MV-4-11 (cell line): ENCODE data around the gene PIP4K2A.

Experiments
- DNase-seq: peaks from one replicate; lab custom pipeline; 2025; lab: John Stamatoyannopoulos, UW

The PIP4K2A gene

DNA sequence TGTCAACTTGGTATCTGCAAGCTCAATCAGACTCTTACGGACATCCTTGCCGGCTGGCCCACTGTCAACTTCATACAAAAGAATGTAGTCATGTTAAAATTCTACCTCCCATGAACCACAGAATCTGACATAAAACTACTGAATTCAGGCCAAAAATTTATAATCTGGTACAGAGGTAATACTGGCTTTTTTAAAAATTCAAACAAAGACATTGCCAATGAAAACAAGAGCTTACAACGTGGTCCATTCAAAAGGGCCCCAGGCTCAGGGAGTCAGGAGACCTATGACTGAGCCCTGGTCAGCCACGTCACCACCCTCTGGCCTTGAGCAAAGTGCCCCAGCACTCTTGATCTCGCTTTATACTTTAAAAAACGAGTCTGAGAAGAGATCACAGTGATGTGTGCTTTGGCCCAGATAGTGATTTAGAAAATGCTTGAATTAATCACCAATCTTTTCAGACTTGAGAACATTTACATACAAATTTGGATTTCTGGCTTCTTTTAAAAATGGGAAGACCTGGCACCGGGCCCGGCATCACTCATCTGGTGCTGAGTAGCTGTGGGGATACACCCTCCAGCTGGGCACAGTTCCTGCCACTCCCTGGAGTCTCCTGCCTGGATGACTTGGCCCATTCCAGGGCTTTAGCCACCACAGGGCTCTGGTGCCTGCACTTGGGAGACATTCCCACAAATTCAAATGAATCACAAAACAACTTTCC, 94.1 kb downstream of the PIP4K2A start:
- DNase-seq, result no peak

DNA sequence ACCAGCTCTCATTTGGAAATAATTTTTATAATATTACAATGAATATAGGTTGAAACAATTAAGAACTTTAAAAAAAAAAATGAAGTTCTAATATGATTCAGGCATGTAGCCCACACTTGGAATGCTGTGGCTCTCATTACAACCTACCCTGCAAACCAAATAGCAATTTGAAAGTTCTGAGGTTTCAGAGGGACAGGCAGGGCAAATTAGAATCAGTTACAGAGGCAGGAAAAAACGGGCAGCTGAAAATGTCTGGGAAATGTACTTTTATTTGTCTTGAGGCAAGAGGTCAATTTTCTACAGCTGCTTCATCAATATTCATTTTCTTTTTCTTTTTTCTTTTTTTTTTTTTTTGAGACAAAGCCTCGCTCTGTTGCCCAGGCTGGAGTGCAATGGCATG, 95.3 kb downstream of the PIP4K2A start:
- DNase-seq, result no peak

DNA sequence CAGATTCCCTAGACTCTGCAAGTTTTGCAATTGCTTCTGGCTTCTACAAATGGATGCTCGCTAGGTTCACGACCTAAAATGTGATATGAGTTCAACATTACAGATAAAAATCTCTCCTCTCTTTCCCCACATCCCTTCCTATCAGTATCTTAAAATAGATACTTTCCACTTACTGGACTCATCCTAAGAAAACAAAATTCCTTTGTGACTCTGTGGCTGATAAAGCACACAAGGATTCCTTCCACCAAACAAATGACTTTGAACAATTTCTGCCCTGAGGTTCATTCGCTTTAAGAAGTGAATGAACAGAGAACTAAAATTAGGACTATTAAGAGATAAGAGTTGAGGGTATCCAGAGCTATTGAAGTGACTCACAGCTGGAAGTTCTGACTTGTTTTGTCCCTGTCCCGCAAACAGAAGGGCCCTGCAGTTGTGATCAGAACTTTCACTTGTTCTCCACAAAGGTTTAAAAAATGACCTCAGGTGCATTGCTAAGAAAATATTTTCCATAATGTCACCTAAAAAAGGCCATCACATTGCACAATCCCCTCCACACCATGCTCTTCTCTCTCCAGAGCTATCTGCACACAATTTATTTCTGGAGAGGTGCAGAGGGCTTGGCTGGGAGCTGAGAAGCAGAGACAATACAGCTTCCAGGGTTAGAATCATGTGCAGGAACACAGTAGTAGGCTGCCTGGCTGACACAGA, 96.1 kb downstream of the PIP4K2A start:
- no peak for DNase-seq

DNA sequence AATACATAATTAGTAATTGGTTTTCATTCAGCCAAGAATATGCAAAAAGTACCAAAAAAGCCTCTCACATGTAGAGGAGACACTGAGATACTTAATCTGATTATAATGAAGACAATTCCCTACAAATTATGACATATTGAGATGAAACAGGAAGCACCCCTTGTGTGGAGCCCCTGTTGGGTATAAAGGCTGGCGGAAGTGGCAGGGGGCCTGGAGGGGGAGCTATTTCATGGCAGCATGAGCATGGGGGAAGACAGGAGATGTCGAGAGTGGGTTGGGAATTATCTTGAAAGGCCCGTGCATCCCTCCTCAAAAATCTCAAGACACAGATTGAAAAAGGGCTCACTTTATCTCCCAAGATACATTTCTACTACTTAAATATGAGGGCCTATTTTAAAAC, 96.9 kb downstream of the PIP4K2A start:
- DNase-seq, result no peak

DNA sequence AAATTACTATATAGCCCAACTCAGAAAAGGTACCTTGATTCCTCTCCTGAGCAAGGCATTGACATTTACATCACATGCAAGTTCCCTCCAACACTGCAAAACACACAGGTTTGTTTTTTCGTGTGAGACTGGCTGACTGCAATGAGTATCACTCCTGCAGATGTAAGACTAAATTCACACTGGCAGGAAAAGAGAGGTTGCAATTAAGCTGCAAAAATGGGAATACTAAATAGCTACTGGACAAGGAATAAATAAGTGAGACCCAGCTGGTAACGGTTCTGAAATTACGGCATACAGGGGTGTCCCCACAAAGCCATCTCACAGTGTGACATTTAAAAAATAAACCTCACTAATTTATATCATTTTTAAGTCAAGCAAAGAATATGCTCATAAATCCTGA, 97.3 kb downstream of the PIP4K2A start:
- DNase-seq, result no peak

DNA sequence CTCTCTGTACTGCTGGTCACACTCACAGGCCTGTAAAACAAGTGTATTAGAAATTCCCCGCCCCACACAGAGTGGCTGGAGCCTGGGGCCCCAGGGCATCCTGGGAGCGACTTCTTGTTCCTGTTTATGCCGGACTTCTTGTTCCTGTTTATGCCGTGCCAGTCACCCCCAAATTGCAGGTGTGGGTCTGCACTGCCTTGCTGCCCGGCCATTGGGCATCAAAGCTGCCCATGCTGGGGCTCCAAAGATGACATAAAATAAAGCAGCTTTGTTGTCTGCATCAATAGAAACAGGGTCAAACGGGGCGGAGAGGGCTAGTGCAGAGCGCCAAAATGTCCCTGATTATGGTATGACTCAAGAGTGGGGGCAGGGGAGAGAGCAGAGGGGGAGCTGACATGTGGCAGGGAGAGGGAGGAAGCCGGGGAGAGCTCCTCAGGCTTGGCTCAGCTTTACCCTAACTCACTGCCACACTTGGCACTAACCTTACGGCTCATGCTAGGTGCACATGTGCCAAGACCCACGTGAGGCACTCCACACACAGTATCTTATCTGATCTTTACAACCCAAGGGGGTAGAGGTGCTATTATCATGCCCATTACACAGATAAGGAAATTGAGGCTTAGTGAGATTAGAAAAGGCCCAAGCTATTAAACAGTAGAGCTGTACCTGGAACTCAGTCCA, 98.4 kb downstream of the PIP4K2A start:
- peak; percentile 77 for DNase-seq

DNA sequence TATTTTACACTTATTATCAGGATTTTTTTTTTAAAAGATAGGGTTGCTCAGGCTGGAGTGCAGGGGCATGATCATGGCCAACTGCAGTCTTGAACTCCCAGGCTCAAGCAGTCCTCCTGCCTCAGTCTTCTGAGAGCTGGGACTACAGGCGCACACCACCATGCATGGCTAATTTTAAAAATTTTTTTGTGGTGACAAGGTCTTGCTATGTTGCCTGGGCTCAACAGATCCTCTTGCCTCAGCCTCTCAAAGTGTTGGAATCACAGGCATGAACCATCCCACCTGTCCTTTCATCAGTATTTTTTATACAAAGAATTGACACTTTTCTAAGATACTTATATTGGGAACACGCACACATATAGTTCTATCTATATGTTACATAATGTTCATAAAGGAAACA, 99.3 kb downstream of the PIP4K2A start:
- no peak for DNase-seq

DNA sequence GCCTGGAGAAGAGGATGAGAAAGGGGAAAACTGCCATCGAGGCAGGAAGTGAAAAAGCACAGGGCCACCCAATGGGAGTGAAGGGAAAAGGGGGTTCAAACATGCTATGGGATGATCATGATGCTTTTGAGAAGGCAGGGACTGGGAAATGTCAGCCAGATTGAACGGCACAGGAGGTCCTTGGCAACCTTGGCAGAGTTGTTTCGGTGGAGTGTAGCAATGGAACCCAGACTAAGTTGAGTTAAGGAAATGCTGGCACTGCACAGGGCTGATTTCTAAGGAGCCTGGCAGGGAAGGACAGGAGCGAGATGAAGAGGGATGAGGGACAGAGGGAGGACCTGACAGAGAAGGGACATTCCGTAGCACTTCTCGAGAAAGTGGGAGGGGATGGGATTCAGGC, 101.4 kb downstream of the PIP4K2A start:
- no peak for DNase-seq

DNA sequence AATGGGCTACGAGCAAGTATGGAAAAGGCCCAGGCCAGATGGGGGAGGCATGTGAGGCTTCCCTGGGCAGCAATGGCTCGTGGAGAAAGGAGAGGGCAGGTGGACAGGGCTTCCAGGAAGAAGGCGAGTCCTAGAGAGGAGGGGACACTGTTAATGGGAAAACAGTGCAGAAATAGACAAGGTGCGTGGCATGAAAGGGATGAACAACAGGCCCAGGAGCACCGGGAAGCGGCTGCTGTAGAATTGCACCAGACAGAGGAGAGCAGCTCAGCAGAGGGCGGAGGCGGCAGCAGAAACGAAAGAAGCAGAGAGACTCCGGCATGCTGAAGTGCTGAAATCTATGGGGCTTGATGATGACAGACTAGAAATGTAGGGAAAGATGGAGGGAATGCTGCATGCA, 102.1 kb downstream of the PIP4K2A start:
- DNase-seq, result no peak

DNA sequence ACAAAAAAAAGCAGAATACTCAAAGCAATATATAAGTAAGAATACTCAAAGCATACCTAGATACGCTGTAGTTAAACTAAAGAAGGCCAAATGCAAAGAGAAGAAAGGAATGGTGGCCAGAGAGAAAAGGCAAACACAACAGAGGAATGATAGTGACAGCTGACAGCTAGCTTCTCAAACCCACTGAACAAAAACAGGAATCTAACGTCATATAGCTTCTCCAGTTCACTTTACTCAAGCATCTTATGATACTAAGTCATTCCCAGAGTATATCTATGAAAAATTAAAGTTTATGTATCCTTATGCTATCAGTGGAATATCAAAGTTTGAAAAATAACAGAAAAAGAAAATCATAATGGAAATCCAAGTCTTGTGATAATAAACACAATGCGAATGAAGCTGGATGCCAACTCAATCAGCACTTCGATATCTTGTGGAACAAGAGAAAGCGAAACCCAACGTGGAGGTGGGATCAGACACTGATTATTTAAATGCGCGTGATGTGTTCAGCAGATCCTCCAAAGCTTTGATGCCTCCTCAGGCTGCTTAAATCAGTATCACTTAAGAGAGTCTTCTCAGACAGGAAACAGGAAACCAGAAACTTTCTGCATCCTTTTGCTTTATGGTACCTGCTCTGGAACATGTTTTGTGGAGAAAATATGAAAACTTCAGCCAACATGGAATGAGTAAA, 102.8 kb downstream of the PIP4K2A start:
- DNase-seq, result no peak

DNA sequence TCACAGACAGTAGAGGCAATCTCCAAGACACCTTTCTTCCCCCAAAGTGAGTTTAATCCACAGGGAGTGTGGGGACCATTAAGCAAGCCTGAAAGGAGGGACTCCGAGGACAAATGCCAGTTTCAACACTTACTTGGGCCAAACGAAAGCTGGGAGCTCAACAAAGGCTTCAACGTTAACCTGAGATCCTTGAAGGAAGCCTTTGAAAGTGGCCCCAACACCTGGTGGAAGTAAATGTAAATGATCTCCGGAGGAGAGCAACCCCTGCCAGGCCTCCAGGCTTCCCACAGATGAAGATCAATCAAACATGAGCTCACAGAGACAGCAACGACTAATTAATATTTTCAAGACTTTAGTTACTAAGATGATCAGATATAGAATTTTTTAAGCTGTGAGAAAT, 103.8 kb downstream of the PIP4K2A start:
- DNase-seq, result no peak

DNA sequence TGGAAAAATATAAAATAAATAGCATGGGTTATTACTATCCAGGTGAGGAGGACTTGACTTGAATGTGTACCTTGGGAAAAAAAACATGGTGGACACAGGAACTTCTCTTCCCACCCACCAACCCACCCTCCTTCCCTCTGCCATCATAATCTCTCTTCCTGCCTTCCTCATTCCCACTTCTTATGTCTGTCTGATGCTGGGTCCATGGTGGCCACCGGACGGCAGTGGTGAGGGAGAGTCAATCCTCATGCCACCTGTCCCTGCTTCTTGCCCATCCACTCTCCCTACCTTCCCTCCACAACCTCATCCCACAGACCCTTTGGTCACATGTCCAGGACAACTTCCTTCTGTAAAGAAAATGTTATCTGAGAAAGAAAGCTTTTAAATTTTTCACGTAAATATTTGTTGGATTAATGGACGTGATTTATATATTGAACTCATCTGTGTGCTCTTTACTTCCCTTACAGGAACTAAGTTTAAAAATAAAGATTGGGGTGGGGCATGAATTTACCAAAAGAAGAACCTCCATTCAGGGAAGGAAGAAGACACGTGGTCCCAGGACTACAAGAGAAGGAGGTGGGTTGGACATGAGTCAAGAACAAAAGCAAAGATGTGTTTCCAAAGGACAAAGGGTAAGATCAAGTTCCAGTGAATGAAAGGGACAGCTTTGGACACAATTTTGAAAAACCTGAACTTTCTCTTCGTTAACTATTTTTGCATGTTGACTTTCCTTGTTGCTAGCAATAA, 104.5 kb downstream of the PIP4K2A start:
- DNase-seq, result peak; percentile 32

DNA sequence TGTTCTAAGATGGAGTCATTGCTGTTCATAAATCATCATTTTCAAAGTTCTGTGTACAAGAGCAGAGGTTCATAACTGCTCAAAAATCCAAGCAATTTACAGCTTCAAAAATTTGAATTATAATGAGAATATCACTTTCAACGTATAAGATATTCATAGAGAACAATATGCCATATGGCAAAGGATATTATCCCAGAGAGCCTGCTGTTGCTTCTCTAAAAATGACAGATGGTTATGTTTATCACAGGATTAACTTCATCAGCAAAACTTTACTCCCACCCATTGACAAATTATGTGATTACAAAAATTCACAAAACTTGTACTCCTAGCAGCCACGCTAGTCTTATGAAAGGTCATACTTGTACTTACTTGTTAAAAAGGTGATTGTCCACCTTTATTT, 105.1 kb downstream of the PIP4K2A start:
- no peak for DNase-seq

DNA sequence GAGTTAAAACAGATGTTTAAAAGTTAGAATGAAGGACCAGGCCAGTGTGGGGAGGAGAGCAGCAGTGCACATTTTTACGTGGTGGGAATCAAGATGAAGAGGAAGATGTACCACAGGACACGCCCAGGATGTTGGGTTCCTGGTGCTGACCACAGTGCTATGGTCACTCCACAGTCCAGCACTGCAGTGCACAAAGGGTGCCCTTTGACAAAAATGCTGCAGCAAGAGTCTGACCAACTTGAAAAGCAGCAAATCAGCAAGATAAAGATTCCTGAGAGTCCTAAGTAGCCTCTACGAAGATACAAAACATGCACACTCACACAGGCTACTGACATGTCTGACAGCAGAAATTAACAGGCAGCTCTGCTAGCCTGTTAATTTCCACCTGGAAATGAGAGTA, 107.1 kb downstream of the PIP4K2A start:
- peak; percentile 15 for DNase-seq

DNA sequence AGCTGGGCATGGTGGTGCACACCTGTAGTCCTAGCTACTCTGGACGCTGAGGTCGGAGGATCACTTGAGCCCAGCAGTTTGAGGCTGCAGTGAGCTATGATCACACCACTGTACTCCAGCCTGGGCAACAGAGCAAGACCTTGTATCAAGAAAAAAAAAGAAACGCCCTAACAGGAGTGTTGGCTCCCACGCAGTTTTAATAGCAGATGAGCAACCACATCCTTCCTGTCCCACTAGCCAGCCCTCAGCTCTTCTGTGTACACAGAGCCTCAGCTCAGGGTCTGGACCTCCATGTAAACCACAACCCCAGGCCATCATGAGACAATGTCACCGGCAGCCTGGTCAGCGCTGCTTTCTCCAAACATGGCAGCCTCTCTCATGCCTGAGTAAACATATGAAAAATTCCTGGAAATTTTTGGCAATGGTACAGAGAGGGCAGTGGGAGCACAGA, 108.2 kb downstream of the PIP4K2A start:
- peak; percentile 90 for DNase-seq

DNA sequence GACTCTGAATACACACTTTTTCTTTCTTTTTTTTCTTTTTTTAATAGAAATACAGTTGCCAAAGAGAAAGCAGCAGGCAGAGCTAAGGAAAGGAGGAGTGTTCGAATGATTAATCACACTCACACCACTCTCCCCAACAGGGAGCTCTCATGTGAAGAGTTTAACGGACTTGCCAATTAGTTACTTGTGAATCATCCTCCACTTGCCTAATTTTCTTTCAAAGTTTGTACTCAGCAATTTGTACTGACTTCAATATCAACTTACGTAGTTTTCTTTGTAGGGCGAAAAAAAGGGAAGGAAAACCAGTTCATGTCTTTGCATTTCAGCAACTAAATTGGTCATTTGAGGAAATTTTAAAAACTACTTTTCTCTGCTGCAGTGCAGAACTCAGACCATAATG, 109.2 kb downstream of the PIP4K2A start:
- DNase-seq, result peak; percentile 97

DNA sequence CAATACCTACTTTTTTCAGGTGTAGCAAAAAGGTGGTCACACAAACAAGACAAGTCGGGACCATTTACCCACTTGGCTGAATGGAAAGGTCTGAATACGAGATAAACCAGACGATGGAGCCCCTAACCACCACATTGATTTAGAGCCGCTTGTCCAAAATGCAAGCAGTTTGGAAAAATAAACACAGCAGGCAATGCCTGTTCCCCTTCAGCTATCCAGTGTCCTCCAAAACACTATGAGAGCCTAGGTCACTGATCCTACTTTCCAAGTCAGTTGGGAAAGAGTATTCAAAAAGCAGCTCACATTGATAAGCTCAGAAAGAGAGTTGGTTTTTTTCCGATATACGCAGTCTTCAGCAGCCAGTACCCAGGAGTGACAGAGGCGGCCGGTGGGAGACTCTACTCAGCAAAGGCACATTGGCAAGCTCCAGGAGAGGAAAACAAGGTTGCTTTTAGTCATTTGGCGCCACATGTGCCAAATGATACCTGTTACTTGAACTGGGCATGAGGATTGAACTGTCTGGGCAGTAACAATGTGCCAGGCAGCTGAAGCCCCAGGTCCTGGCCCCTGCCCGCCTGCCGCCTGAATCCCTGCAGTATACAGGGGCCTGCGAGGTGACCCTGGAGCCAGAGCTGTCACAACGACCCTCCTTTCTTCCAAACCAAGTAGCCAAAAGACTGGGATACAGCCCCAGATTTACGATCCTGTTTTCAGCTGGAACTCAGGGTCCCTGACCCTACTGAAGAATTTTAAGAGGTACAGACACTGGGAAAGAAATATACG, 109.8 kb downstream of the PIP4K2A start:
- no peak for DNase-seq

DNA sequence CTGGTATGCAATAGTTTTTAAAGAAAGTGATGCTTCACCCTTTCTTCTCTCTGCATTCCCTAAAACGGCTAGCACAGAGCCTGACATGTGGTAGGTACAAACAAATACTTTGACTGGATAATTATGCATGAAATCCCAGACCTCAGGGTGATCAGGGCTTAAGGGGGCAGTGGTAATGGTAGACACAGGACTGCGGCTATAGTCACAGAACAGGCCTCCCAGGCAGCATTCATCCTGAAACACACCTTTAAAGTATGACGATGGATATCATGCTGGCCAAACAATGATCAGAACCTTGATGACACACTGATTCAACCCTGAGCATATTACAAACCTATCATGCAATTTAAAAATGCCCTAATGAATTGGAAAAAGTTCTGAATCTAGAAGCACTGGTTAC, 110.8 kb downstream of the PIP4K2A start:
- DNase-seq, result no peak

DNA sequence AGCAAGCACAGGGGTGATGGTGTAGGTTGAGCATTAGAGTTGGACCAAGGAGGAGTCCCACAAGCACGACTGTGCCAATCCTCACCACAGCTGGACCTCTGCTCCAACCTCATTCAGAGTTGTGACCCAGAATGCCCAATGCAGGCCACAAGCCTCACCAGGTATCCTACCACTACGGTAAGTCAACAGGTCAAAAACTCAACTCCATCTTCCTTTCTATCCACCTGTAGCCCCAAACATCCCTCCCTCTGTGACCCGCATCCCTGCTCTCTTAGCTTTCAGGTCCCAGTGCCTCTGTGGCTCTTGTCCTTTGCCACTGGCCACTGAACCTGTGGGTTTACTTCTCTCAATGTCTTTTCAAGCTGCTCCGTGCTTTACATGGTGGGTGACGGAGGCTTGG, 112.8 kb downstream of the PIP4K2A start:
- DNase-seq, result no peak

DNA sequence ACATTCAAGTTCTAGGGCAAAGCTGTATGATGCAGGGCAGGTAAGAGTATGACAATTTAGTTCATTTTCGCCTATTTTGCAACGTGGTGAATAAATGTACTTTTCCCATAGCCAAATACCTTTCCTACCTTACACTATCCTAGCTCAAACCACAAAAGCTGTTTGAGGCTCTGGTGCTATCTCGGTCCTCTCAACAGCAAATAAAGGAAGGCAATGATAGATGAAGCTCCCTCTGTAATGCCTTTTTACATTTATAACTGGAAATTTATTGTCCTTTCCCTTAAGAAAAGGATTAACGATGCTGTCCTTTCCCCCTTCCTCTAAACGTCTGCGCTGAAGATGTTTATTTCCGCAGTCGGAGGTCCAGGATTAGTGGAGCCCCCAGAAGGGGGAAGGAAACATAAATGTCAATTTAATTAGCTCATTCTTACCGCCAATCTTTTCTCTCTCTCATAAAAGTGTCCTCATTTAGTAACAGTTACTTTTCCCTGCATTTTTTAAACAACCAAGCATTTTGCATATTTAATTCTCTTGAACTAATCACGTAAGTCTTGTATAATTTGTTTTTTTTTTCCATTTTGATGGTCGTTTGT, 114.6 kb downstream of the PIP4K2A start:
- no peak for DNase-seq
